Activated CD4-positive, CD25-positive, alpha-beta regulatory T cell treated with anti-CD3 and anti-CD28 coated beads, Interleukin-2, amount 50 U/mL, for 16 hours (primary cell): ENCODE data around the gene FMR1NB.

Experiments
- DNase-seq: peaks from one replicate; pipeline ENCODE4 v3.0.0-alpha.2; 2020; ENCODE audit warnings: low read depth, low spot score

FMR1NB gene

DNA sequence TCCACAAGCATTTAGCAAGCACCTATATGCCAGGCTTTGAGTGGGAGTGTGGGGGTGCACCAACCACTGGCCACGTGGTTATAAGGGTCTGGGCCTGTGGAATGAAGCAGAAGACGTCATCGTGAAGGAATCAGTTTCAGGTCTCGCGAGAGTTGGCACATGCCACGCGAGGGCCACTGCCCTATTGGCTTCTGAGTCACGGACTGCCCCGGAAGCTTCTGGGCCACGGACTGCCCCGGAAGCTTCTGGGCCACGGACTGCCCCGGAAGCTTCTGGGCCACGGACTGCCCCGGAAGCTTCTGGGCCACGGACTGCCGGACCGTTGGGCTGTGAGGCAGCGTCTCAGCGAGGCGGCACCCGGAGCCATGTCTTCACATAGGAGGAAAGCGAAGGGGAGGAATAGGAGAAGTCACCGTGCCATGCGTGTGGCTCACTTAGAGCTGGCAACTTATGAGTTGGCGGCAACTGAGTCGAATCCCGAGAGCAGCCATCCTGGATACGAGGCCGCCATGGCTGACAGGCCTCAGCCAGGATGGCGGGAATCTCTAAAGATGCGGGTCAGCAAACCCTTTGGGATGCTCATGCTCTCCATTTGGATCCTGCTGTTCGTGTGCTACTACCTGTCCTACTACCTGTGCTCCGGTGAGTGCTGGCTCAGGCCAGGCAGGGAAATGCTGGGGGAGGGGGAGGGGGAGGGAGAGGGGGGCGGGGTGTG lies at the start of gene FMR1NB:
FMR1NB (plus strand) TSS at position 300 of the 715 bp plus-strand sequence; CDS start at position 366, 66 bp downstream.
- DNase-seq: no peak

- DNase-seq: no peak
These were observed 47.3 kb upstream of the FMR1NB start for GRCh38 chrX:147933815-147934214.

DNA sequence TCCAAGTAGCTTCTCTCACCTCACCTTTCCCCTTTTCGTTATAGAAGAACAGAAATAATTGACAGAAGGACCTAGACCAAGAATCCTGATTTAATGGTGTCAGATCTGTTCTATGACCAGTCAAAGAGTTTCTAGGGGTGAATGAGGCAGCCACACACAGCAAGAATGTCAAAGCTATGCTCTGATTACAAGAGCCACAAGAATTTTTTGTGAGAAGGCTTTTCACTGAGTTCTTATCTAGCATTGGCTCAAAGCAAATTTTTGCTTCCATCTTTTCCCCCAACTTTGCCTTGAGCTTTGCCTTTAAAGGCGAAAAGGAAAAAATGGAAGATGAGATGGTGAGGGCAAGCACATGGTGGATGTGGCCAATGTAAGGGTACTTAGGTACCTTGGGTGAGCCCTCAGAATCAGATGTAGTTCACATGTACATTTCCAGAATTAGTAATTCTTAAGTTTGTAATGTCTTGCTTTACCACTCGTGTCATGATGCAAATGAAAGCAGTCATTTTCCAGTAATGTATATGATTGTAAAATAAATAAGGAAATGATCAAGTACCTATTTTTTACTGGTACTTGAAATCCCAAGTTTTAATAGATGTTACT lies 45.9 kb upstream of the FMR1NB start:
- no peak for DNase-seq

DNA sequence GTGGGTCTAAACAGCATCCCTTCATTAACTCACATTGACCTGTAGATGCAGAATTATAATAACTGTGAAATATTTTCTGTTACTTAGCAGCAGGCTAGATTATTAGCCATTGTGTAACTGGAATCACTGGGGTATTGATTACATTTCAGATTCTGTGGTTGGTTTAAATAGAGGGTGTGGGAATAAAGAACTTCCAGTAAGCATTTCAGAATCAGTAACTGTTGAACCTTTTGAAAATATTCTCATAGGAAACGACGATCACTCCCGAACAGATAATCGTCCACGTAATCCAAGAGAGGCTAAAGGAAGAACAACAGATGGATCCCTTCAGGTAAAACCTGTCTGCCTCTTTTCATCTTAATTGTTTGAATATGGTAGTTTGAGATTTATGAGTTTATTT lies 35.9 kb upstream of the FMR1NB start:
- no peak for DNase-seq

DNA sequence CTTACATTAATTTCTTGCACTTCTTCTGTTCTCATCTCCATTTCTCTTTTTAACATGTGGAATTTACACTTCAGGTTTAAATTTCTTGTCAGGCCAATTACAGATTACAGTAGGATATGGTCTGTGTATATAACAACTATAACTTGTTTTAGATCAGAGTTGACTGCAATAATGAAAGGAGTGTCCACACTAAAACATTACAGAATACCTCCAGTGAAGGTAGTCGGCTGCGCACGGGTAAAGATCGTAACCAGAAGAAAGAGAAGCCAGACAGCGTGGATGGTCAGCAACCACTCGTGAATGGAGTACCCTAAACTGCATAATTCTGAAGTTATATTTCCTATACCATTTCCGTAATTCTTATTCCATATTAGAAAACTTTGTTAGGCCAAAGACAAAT lies 32.6 kb upstream of the FMR1NB start:
- no peak for DNase-seq

GRCh38 chrX:147950352-147950751 lies 30.8 kb upstream of the FMR1NB start:
- DNase-seq: no peak

DNA sequence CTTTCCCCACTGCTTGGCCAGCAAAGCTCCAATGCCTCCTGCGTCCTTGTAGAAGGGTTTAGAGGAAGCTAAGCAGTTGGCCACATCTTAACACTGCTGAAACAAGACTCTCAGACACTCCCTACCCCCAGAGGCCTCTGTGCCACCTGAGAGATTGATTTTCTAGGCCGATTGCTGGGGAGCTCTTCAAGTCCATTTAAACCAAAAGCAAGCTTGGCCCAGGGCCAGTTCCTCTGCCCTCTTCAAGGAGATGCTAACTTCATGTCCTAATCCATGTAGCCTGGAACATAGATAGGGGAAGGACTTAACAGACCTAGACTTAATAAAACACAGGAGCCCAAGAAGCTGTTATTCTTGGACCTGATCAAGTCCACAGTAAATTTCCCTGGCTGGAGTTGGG lies 27.2 kb upstream of the FMR1NB start:
- no peak for DNase-seq

DNA sequence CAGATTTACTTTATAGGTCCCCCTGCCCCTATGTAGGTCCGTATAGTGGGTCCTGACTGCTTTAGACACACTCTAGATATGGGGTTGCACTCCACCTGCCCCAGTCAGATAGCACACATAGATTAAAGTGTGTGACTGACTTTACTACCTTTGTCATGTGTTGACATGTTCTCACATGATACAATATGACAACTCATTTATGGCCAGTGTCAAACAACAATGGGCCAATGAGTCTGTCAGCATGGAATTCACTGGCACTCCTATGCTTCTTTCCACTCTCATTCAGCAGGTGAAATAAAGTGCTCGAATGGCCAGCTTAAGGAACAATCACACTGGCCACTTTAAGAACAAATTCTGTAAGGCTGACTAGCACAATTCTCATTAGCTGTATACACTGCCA lies 23.8 kb upstream of the FMR1NB start:
- DNase-seq: no peak

DNA sequence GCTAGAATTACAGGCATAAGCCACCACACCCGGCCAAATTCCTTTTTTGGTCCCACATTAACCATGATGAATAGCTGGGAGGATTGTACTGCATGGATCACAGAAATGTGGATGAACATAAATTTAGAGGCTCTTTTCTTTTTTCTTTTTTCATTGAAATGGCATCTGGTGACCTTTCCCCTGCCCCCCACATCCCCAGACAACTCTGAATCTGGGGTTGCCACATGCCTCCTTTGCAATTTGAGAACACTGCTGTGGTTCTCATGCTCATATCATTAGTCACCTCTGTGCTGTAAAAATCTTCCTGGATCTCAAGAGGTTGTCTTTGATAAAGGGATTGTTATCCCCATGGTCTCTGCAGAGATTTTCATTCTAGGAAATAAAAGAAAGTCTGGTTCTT lies 22.8 kb upstream of the FMR1NB start:
- no peak for DNase-seq

GRCh38 chrX:147960722-147961121 lies 20.4 kb upstream of the FMR1NB start:
- DNase-seq: no peak

DNA sequence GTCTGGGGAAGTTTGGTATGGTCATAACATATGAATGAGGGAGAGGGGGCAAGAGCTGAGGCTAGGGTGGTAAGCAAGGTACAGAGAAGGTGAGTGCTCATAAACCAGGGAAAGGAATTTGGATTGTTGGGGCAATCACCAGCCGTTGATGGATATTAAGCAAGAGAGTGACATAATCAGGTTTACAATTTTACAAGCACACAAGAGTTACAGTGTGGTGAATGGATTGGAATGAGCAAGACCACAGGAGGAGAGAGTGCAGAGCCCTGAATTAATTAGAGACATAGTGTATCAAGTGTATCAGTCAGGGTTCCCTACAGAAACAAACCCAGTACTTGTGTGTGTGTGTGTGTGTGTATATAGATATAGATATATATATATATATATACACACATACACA lies 18.7 kb upstream of the FMR1NB start:
- DNase-seq: no peak

- DNase-seq: no peak
These were observed 2.2 kb upstream of the FMR1NB start for GRCh38 chrX:147978931-147979330.

DNA sequence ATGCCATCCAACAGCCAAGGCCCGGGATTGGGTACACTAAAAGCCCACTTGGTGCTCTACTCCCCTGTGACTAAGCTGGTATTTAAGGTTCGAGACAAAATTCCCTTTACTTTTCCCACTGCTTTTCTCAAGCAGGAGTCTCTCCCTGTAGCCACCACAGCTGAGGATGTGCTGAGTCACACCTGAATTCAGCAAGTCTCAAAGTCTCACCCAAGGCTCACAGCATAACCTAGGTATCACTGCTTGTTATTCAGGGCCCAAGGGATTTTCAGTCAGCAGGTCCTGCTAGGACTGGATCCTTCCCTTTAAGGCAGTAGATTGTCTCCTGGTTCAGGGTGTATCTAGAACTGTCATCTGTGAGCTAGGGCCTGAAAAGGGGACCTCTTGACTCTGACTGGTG lies 39.2 kb downstream of the FMR1NB start:
- no peak for DNase-seq

GRCh38 chrX:148024425-148025148 lies 43.5 kb downstream of the FMR1NB start:
- no peak for DNase-seq

DNA sequence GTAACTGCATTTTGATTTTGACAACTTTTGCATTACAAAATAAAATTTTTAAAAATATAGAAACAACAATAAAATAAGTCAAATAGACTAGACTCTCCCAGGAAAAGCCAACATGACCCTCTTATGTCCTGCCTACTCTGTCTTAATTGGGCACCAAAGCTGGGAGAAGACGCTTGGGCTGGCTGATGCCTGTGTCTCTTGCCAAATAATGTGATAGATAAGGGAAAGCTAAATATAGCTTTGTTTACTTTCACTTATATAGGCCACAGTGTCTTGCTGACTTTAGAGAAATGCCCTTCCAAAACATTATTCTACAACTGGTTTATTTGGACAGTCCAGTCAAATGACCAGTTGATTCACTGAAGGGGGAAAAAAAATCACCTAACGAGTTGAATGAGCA lies 54.2 kb downstream of the FMR1NB start:
- no peak for DNase-seq

DNA sequence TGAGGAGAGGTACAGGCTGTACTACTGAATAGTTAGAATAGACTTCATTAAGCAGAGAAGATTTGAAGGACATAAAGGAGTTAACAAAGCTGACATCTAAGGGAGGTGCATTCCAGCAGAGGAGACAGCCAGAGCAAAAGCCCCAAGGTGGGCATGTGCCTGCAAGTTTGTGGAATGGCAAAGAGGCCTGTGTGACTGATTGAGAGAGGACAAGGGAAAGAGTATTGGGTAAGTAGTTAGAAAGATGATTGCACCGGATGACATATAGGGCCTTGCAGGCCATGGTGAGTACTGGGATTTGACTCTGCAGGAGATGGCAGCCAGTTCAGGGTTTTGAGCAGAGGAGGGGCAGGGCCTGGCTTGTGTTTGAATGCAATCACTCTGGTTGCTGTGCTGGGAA lies 55.9 kb downstream of the FMR1NB start:
- no peak for DNase-seq

- no peak for DNase-seq
These were observed 62.2 kb downstream of the FMR1NB start for GRCh38 chrX:148043271-148043855.

- no peak for DNase-seq
These were observed 66.1 kb downstream of the FMR1NB start for GRCh38 chrX:148047200-148047599.

DNA sequence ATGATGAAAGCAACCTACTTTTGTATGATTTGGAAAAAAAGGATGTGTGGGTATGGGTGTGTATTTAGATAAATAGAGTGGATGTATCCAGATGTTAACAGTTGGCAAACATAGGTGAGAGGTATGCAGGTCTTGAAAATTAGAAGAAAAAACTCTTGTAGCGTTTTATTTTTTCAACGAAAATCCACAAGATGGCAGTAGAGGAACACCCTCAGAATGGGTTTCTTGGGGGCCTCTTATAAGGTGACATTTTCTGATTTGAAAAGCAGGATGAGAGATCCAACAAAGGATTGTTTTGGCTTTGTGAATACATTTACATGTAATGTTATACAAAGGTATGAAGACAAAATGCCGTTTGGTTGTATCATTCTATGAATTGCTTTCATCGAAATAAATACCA lies 68.3 kb downstream of the FMR1NB start:
- no peak for DNase-seq

DNA sequence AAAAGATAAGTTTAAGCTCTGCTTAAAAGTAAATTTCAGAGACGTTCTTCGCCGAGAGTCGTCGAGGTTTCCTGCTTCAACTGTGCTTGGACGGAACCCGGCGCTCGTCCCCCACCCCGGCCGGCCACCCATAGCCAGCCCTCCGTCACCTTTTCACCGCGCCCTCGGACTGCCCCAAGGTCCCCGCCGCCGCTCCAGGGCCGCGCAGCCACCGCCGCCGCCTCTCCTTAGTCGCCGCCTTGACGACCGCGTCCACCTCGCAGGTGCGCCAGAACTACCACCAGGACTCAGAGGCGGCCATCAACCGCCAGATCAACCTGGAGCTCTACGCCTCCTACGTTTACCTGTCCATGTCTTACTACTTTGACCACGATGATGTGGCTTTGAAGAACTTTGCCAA lies 70.8 kb downstream of the FMR1NB start:
- no peak for DNase-seq

DNA sequence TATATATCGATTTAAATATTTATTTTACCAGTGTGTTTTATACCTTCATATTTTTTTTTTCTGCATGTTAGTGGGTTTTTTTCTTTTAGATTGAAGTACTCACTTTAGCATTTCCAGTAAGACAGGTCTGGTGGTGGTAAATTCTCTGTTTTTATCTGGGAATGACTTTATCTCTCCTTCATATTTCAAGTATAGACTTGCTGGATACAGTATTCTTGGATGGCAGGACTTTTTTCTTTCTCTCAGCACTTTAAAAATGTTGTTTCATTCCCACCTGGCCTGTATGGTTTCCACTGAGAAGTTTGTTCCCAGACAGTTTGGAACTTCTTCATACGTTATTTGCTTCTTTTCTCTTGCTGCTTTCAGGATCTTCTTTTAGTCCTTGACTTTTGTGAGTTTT lies 86.1 kb downstream of the FMR1NB start:
- no peak for DNase-seq

DNA sequence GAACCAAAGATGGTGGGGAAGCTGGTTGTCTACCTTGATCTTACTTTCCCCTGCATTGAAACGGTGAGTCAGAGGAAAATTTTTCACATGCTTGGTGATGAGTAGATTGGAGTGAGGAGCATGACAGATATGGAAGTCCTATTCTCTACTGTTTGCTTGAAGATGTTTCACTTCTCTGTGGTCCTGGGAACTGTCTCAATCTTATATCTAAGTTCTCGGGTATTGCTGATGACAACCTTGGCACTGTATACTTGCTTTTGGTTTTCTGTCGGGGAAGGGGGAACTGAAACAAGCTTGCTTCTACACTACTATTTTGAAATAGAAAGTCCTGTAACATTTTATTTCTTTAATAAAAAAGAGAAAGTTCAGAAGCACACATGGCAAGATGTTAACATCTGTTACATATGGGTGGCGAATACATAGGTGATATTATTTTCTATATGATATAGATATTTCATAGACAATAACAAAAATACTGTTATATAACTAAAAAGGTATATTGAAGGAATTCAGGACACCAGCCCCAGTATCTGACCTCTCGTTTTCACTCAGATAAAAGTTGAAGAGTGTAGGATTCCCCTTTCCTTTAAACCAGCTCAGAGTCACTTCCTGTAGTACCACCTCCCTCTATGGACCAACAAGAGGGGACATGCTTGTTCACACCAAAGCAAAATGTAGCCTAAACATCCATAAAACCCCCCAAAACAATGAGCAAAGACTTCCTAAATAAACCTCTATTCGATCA lies 88.8 kb downstream of the FMR1NB start:
- DNase-seq: no peak
